Stimulated activated CD8-positive, alpha-beta memory T cell treated with anti-CD3 and anti-CD28 coated beads, Interleukin-15, amount 100 ng/mL, for 1 hour (primary cell): ENCODE data around the gene LRP5.

Experiments
- DNase-seq: peaks from one replicate; pipeline ENCODE4 v3.0.0-alpha.2; 2020; ENCODE audit warnings: low read depth

LRP5 gene

DNA sequence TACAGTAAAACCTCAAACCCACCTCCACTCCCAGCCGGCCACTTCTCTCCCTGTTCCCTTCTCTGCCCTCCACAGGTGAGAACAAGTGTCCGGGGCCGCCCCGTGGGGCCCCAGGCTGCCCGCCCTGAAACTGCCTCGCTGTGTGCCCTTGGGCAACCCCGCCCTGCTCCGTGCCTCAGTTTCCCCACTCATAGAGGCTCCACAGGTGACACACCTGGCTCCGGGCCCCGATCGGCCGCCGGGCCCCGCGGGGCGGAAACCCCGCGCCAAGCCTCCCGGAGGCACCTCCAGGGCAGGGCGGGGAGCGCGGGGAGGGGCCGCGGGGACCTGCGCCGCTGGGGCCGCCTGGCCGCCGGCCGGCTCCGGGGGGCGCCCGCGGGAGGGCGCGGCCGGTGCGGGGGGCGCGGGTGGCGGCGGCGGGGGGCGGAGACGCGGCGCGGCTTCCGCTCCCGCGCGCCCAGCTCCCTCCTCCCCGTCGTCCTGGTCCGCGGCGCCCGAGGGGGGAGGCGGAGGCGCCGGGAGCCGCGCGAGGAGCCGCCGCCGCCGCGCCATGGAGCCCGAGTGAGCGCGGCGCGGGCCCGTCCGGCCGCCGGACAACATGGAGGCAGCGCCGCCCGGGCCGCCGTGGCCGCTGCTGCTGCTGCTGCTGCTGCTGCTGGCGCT lies at the start of gene LRP5:
Gene LRP5, plus strand, starts transcription at position 475 of the 663 bp plus-strand sequence. Its CDS starts 124 bp downstream, at position 599.
- no peak for DNase-seq

DNA sequence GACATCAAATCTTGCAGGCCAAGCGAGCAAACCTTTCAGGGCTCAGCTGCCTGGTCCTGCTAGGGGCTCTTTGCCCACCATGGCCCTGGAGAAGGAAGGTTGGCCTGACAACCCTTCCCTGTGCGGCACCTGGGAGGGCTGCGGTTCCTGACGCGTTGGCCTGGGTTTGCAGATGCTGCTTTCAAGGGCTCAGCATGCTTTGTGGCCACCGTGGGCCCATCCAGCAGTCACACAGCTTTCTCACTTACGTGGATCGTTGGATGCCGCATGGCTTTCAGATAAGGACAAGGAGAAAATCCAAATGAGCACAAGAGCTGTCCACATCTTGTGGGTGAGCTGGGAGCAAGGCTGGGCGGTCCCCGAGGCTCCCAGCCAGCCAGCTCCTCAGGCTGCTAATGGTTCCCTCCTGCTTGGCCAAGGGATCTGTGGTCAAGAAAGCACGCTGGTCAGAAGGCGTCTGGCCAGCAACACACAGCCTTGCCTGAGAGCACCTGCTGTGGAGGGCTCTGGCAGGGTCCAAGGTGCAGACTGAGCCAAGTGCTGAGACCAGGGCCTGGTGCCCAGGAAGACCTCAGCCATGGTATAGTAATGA lies 48.9 kb upstream of the LRP5 start:
- DNase-seq, result no peak

DNA sequence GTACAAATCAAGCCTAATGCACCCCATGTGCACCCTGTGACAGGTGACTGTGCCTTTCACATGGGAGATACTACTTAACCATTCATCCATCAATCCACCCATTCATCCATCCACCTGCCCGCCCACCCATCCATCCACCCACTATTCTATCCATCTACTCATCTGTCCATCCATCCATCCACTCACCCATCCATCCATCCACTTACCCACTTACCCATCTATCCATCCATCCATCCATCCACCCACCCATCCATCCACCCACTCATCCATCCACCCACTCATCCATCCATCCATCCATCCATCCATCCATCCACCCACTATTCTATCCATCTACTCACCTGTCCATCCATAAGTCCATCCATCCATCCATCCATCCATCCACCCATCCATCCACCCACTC lies 48.1 kb upstream of the LRP5 start:
- no peak for DNase-seq

DNA sequence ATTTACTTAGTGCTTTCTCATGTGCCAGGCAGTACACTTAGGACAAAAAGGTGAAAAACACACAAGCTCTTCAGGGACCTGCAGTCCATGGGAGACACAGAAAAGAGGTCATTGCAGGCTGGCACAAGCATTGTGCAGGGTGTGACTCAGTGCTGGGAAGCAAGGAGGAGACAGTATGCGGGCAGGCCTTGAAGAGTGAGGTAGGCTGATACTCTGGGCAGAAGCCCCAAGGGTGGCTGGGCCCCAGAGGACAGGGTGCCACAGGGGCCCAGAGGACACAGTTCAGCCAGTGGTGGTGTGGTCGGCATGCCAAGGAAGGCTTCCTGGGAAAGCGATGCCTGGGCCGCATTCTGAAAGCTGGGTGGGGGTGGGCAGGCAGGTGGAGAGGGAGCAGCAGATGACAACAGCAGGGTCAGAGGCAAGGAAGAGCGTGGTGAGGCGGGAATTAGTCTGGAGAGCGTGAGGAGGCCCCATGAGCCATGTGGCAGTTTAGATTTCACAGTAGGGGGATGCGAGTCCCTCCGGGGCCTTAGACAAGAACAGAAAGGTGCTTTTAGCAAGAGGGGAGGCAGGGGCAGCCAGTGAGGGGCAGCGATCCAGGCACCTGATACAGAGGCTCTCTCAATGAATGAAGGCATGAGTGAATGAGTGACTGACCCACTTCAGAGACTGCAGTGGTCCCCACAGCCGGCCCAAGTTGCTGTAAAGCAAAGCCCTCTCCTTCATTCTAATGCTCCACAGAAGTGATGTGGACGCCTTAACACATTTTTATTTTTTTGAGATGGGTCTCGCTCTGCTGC lies 47.5 kb upstream of the LRP5 start:
- no peak for DNase-seq

DNA sequence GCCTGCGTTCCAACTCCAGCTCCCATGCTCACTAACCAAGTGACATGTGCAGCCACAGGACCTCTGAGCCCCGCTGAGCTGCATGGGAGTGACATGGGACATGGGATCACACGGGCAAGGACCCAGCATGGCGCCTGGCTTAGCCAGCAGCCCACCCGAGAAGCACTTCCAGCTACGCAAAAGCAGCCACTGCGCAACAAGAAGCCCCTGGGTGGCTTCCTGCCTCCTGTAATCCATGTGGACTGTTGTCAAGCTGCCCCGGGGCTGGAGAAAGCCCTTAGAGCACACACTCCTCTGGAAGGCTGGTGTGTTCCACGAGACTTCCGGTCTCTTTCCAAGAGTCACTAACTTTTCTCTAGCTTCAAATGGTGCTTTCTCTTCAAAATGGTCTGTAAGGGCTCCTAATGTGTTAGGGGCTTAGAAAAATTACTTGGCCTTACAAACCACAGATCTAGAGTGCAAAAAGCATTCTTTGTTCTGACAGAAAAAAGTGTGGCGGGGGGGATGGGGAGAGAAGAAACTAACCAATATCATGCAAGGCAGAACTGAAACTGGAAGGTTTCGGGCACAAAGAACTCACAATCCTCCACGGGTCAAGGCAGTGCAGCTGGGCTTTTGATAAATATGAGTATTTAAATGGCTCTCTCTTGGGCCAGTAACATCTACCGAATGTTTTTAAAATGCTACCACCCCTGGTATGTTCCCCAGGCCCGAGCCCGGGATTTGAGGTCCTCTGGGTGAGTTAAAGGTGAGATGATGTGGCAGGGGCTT lies 46.1 kb upstream of the LRP5 start:
- DNase-seq, result no peak

DNA sequence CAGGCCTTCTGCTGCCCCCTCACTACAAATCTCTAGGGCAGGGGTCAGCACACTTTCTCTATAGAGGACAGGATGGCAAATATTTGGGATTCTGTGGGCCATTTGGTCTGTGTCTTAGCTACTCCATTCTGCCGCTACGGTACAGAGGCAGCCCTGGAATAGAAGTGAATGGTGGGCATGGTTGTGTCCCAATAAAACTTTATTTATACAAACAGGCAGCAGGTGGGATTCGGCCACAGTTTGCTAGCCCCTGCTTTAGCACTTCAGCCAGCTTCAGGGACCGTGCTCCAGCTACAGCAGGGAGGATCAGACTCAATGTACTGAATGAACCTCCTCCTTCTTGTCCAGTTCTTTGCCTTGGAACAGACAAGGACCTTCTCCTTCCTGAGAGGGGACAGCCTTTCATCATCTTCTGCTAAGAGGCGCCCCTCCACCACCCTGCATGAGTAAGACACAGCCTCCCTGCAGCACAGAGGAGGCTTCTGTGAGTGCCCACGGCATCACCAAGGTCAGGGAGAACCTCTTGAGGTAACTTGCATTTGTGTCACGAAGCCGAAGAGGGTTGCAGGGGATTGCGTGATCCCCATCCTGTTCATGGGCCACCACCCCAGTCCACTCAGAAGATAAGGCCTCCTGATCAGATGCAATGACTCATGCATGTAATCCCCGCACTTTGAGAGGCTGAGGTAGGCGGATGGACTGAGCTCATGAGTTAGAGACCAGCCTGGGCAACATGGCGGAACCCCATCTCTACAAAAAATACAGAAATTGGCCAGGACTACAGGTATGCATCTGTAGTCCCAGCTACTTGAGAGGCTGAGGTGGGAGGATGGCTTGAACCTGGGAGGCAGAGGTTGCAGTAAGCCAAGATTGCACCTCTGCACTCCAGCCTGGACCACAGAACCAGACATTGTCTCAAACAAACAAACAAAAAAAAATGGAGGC lies 45.2 kb upstream of the LRP5 start:
- no peak for DNase-seq

DNA sequence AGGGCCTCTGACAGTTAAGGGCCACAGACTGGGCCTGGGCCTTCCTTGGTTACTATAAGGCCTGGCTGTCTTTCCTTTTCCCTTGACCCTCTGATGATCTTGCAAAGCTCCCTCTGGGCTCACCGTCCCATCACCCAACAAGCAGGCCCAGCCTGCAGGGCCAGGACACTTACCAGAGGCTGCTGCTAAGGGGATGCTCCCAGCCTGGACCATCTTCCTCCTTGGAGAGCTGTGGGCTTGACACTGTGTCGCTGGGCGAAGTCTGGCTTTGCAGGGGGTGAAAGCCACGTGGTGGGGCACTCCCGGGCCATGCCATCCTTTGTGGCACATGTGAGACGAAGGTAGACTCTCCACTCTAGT lies 44.5 kb upstream of the LRP5 start:
- DNase-seq, result no peak

DNA sequence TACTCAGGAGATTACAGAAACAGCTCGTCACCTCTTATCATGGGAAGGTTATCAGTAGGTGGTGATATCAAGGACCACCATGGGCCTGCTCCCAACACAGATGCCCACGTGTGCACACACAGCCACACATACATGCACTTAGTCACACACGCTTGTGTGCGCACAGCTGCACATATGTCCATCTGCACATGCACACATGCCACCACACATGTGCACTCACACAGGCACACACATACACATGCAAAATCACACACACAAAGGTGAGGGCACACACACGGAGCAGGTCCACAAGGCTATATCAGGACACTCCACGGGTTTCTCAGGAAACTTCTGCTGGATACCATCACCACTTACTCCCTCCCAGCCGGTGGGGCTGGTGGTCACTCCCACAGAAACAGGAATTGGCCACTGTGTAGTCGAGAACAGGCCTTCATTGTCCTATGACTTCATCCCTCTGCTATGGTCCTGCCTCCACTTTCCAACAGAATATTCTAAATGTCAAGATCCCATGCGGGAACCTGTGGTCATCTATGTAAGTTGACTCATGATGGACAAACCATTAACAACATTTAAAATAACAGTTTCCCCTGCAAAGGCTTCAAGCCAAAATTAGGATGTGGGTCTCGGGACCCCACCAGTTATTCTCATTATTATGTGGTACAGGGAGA lies 42.8 kb upstream of the LRP5 start:
- DNase-seq, result no peak

DNA sequence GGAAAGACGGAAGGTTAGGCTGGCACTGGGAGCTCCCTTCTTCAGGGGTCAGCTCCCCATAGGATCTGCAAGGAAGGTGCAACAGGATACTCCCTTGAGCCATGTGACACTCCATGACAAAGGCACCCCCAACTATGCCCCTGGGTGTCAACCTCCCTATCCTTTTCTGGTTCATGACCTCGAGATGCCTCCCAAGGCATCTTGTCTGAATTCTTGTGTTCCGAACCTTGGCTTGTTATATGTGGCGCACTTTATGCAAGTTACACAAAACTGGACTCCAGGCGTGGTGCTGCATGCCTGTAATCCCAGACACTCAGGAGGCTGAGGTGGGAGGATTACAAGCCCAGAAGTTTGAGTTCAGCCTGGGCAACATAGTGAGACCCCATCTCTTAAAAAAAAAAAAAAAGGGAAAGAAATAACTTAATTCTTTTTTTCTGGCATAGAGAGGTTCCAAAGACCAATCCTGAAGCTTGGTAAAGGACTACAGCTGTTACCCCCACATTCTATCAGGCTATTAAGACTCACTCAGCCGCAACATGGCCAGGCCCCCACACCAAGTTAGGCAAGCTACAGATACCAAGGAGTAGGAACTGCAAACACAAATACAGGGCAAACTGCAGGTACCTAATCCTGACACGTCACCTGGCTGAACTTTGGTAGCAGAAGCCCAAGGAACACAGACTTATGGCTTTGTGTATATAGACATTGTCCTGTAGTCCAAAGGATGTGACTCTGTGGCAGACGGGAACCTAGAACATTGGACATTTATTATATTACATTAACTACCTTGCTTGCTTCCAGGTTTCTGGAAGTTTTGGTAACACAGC lies 42.0 kb upstream of the LRP5 start:
- DNase-seq, result no peak

DNA sequence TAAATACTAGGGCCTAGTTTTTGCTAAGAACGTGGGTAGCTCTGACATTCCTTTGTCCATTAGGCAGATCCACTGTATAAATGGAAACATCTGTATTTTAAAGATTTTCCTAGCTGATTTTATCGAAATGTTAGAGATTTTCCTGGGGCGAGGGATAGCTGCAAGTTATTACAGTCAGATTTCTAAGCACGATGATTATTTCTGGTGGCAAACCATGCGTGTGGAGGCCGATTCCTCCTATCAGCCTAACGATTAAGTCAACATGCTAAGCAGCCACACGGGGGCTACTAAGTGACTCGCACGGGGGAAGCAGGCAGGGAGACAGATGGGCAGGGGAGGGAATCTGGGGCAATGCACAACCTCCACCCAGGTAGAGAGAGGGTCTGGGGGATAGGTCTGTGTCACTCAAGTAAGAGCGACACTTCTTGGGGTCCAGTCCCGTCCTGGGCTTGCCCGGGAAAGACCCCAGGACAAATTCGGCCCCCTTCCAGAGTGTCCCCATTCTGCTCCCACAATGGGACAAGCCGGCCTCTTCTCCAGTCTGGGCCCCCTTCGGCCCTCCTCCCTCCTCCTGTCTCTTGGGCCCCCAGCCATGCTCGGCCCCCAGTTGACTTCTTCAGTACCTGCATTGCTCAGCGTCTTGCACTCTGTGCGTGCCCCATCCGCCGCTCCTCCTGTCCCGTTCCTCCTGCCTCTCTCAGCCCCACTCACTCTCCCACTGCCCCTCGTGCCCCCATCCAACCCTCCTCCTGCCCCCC lies 41.2 kb upstream of the LRP5 start:
- peak; percentile 27 for DNase-seq

DNA sequence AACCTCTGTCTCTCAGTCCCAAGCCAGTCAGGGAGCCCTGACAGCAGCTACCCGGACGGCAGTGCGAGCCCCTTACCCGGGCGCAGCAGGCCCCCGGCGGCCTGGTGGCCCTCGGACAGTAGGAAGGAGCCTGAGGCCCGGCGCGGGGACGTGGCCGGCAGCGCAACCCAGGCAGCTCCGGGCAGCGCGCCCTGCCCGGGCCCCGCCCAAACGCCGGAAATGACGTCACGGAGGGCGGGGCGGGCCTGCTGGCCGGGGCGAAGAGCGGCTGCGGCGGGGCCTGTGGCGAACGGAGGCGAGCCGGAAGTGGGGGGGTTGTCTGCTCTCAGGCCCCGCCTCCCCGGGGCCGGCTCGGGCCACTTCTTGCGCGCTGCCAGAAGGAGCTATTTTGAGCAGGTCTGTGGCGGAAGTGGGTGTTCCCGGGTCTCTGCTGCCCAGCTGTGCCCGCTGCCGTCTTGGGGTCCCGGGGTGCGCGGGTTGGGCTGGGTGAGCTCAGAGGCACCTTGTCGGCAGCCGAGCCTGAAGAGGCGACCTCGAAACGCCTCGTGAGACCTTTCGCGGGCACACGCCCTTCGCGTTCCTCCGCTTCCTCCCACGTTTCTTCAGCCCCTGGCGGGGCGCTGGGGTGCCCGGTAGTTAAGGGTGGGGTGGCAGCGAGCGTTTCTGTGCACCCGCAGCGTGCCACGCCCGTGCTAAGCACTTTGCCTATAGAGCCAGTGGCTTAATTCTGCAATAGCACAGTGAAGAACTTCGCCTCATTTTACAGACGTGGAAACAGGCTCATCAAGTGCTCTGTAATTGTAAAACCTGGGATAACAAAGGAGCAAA lies 40.4 kb upstream of the LRP5 start, which contains the start of gene C11orf24:
Gene C11orf24, minus strand, starts transcription at position 193 of the 828 bp plus-strand sequence. CDS start 8,206 bp downstream, outside the sequence.
- DNase-seq, result peak; percentile 83

DNA sequence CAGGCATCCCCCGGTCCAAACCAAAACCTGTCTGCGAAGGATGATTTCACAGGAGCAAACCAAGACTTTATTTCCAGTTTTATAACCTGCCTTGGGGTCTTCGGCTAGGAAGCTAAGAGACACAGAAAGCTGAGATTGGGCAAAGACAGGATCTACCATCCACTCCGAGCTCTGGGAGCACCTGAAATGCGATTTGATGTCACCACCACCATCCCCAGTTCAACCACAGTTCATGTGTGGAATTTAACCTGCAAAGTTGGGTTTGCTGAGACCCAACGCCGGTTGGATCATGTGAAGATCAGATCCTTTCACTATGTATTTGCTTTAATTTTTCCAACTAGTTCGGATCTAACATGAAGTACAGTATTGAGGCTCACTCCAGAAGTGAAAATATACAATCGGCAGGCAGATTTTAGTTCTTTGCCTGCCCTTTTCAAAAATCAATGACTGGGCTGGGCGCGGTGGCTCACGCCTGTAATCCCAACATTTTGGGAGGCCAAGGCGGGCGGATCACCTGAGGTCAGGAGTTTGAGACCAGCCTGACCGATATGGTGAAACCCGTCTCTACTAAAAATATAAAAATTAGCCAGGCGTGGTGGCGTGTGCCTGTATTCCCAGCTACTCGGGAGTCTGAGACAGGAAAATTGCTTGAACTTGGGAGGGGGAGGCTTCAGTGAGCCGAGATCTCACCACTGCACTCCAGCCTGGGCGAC lies 39.2 kb upstream of the LRP5 start:
- DNase-seq, result no peak

DNA sequence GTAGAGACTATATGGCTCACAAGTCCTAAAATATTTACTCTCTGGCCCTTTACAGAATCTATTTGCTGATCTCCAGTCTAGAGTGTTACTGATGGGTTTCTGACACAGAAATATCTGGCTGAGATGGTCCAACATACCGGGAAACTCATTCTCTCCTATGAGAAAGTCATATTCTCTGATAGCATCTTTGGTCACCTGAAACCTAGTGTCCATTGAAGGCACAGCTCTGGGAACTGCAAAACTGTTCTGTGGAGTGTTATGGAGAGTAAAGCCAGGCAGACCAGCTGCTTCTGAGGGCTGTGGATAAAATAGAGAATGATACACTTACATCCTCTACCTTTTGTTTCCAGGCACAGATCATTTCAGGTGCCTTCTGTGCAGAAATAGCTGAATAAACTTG lies 38.1 kb upstream of the LRP5 start:
- no peak for DNase-seq

DNA sequence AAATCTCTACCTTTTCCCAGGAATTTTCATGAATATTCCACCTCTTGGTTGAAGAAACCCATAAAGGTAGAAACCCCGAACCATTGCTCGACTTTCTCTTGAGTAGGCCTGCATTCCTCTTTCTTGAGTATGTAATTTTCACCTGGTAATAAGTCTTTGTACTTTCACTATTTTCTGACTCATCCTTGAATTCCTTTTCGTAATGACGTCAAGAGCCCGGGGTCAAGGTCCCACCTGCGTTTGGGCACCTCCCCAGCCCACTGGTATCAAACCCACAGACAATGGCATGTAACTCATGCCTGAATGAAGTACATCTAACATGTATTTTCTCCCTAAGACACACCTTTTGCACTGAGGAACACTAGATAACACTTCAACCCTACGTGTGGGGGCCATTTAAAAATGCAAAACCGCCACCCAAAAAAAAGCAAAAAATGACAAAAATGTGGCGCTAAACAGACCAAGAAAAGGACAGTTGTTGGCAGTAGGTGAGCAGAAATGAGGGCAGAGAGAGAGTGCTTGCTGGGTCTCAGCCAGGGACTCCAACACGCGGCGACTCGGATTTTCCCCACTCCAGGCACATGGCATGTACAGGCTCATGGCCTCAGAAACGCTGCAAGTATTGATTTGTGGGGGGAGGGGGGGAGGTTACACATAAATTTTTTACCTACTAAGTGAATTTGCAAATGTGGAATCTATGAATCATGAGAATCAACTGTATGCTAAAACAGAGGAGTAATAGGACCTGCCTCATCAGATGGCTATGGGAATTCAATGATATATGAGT lies 36.5 kb upstream of the LRP5 start:
- DNase-seq, result no peak

DNA sequence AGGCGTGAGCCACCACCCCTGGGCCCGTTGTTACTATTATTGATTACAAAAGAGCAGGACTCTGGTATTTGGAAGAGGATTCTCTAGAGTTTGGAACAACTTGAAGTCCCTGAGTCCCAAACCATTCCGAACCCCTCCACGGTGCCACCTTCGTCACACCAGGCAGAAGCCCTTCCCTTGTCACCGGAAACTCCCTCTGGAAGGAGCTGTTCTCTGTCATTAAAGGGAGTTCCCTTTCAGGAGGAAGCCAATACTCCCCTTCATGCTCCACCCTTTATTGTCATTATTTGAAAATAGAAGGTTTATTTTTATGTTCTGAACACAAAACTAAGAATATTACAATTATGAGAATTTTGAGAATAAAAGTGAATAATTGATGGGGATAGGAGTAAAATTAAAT lies 35.5 kb upstream of the LRP5 start:
- DNase-seq, result no peak

DNA sequence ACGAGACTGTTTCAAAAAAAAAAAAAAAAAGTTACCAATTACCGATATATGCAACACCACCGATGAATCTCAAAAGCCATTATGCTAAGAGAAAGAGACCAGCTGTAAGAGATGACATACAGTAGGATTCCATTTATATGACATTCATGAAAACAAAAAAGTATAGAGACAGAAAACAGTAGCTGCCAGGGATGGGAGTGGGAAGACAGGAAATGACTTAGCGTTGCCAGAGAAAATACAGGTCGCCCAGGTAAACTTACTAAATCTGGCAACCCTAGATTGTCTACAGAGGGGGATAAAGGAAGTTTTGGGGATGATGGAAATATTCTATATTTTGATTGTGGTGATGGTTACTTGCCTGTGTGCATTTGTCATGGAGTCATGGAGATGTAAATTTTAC lies 32.7 kb upstream of the LRP5 start:
- DNase-seq, result no peak
